Upper lobe of left lung (tissue), 6 donors: ENCODE data around the gene ENOX1. TPM values are rescaled to one million over a fixed set of nuclear protein-coding genes. Genes with fewer than 3 reads are reported as not detected.
A peak's percentile ranks its signal among the peaks of the same experiment; 100 is the strongest.

Source experiments
- ATAC-seq, 2 donors: fragments of 200-7000 bp; cut with Tn5 transposase; one replicate each; pipeline ENCODE4 v1.9.1; 2022; ENCODE audit warnings: mild to moderate bottlenecking in 2 of 2, moderate library complexity in 2 of 2; ENCODE audit not compliant: low FRiP score in 2 of 2
- DNase-seq, 2 donors: peaks; one replicate each; pipeline ENCODE4 v3.0.0-alpha.2; 2019 to 2020
- H3K27ac ChIP-seq, 4 donors: fragments of 200-600 bp; sonication (generic); one replicate each; pipeline ENCODE4 v1.5.1; 2016 to 2019
- H3K27me3 ChIP-seq, 4 donors: fragments of 200-600 bp; sonication (generic); one replicate each; pipeline ENCODE4 v1.5.1; 2017 to 2019
- H3K36me3 ChIP-seq, 4 donors: fragments of 200-600 bp; sonication (generic); one replicate each; pipeline ENCODE4 v1.5.1; 2016 to 2019
- H3K4me1 ChIP-seq, 4 donors: fragments of 200-600 bp; sonication (generic); one replicate each; pipeline ENCODE4 v1.5.1; 2018 to 2019
- H3K4me3 ChIP-seq, 4 donors: fragments of 200-600 bp; sonication (generic); one replicate each; pipeline ENCODE4 v1.5.1; 2017 to 2019; ENCODE audit warnings: mild to moderate bottlenecking in 2 of 4, moderate library complexity in 1 of 4
- H3K9me3 ChIP-seq, 4 donors: fragments of 200-600 bp; sonication (generic); one replicate each; pipeline ENCODE4 v1.5.1; 2018 to 2019
- EP300 ChIP-seq, 4 donors: sonication (generic); formaldehyde crosslinking; IDR thresholded peaks; one replicate each; pipeline ENCODE4 v1.5.1; 2017; ENCODE audit warnings: antibody characterized with exemption in 4 of 4, control low read depth in 2 of 4
- POLR2A ChIP-seq, 4 donors: fragments of 450-650 bp; IDR thresholded peaks; one replicate each; pipeline ENCODE4 v1.5.1; 2016 to 2017; ENCODE audit warnings: antibody characterized with exemption in 4 of 4, mild to moderate bottlenecking in 2 of 4
- POLR2AphosphoS5 ChIP-seq, 2 donors: sonication (generic); formaldehyde crosslinking; IDR thresholded peaks; one replicate each; pipeline ENCODE4 v1.5.1; 2017; ENCODE audit warnings: antibody characterized with exemption in 2 of 2
- WGBS, 2 donors: methylation state at CpG; one replicate each; pipeline ENCODE4 v1.1.5; 2017 to 2018; 5-methylcytosine and 5-hydroxymethylcytosine counted together
- total RNA-seq, 6 donors: library from RNA; depleted of rRNA in 4 of 6; stranded (reverse); fragments of >200 nt in 4 of 6; gene quantifications; one replicate each; pipeline versions ENCODE4 v1.1.0 to v1.2.1, GENCODE V29; 2016 to 2021
- TF ChIP-seq, protein P1 (sequence below), 6 experiments: fragments of 450-650 bp in 4 of 6; fragments of 200-600 bp in 2 of 6; sonication (generic) in 2 of 6; IDR thresholded peaks; one replicate each; pipeline ENCODE4 v1.5.1; 2016 to 2019; ENCODE audit warnings: antibody characterized with exemption in 6 of 6
- donor health status: DM: no; HTN: no; CAD: no; lungs with moderate emphysema.
- donor health status: DM: no; HTN: yes; CAD: no; lungs with severe emphysema.

ENOX1 gene
- total RNA-seq, 6 donors from 2014 or later = 0.20 to 1.0 (median 0.46) TPM; not detected in 2

DNA sequence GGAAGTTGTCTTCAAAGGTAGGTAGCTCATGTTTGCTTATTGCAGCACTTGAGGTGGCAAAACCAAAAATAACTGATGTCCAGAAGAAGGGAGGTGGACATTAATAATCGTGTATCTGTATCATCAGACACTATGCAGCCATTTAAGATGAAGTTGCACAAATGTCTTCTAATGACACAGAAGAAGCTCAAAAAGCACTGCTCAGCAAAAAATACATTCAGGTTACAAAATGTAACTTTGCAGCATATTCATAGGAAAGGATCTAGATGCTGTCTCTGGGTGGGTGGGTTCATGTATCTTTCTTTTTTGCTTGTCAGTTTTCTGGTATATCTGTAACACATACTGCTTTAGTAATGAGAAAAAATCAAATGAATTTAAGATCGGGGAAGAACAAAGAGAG lies 515.6 kb downstream of the ENOX1 start:
- WGBS, 2 donors = 92 to 94% methylated on average over 2 of the region's 2 CpGs
- no peaks in the 10 kb centered on the region for H3K27me3 ChIP-seq

DNA sequence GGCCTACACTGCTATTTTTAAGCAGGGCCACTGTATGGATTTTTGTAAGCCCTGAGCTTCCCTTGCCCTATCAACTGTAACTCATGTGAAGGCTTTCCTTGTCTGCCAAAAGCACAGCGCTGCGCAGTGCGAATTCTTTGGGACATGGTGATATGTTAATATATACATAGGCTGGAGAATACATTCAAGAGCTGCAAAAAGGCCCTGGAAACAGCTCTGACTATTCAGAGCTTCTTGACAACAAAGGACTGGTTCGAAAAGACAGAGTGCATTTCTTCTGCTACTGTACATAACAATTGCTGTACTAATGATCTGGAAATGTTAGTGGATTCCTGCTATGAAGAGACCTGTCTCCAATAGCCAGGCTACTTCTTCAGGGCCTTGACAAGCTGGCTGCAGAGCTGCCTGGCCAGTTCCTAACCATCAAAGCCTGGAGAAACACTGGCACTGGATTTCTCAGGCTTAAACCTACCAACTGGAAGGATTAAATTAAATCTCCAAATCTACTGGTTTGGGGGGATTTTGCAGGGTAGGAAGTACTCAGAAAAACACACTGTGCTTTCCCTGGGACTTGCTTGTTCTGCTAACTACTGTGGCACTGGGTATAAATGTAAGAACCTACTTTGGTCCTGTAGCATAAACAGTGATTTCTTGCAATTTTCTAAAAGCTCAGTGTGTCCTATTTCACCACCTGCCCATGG lies 516.5 kb downstream of the ENOX1 start:
- no peaks in the 10 kb centered on the region for H3K27me3 ChIP-seq
- H3K4me1 ChIP-seq = peaks cover 0 to 9% (median 3%) of the 10 kb centered on the region in 4 donors
- no peak overlapping the region for H3K27ac ChIP-seq
- H3K9me3 ChIP-seq = no peaks in the 10 kb centered on the region
- ATAC-seq (peak in 1 of 2 donors; percentile 7), DNase-seq (no peak)
- no peak for TF ChIP-seq EP300 (IDR thresholded peaks at IDR 0.05)
- no peak for TF ChIP-seq POLR2AphosphoS5 (IDR thresholded peaks at IDR 0.05)
- no peak for TF ChIP-seq POLR2A (IDR thresholded peaks at IDR 0.05)
- TF ChIP-seq, protein P1, sequence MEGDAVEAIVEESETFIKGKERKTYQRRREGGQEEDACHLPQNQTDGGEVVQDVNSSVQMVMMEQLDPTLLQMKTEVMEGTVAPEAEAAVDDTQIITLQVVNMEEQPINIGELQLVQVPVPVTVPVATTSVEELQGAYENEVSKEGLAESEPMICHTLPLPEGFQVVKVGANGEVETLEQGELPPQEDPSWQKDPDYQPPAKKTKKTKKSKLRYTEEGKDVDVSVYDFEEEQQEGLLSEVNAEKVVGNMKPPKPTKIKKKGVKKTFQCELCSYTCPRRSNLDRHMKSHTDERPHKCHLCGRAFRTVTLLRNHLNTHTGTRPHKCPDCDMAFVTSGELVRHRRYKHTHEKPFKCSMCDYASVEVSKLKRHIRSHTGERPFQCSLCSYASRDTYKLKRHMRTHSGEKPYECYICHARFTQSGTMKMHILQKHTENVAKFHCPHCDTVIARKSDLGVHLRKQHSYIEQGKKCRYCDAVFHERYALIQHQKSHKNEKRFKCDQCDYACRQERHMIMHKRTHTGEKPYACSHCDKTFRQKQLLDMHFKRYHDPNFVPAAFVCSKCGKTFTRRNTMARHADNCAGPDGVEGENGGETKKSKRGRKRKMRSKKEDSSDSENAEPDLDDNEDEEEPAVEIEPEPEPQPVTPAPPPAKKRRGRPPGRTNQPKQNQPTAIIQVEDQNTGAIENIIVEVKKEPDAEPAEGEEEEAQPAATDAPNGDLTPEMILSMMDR (IDR thresholded peaks at IDR 0.05) = no peak
- no peaks in the 10 kb centered on the region for H3K36me3 ChIP-seq
- 88 to 89% methylated on average over 4 of the region's 4 CpGs for WGBS, 2 donors
- no peak overlapping the region for H3K4me3 ChIP-seq

More for the DNA sequence above, 515.6 kb downstream of the ENOX1 start:
- H3K4me1 ChIP-seq = peaks cover 0 to 9% (median 3%) of the 10 kb centered on the region in 4 donors
- DNase-seq (no peak), ATAC-seq (no peak)
- TF ChIP-seq POLR2AphosphoS5 (IDR thresholded peaks at IDR 0.05) (no peak), POLR2A (IDR thresholded peaks at IDR 0.05) (no peak)
- no peak overlapping the region for H3K27ac ChIP-seq
- no peaks in the 10 kb centered on the region for H3K36me3 ChIP-seq
- H3K4me3 ChIP-seq = no peak overlapping the region
- no peaks in the 10 kb centered on the region for H3K9me3 ChIP-seq

DNA sequence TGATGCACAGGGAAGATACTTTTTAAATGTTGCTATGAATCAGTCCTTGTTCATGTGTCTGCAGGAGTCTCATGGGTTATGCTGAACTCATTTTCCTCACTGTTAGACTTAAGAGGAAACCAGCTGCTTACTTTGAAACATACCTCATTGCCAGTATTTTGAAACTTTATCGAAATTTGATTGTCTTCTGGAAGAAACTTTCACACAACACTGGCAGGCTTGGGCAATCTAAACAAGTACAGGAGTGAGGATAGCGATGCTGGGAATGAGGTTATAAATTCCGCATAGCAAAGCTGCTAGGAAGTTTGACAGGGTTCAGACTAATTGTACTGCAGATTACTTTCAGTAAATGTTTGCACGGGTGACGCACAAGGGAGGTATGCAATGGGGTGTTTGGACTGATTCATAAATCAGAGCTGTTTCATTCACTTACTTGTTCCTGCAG lies 517.7 kb downstream of the ENOX1 start:
- Histone ChIP-seq H3K4me3 (no peak overlapping the region), H3K4me1 (peaks cover 0 to 9% (median 3%) of the 10 kb centered on the region in 4 donors), H3K27me3 (no peaks in the 10 kb centered on the region), H3K36me3 (no peaks in the 10 kb centered on the region), H3K27ac (no peak overlapping the region), H3K9me3 (no peaks in the 10 kb centered on the region)
- TF ChIP-seq POLR2A (IDR thresholded peaks at IDR 0.05) = no peak
- peak in 2 of 4 donors; percentile 29 to 53 for TF ChIP-seq EP300 (IDR thresholded peaks at IDR 0.05)
- TF ChIP-seq, protein P1 (IDR thresholded peaks at IDR 0.05) = no peak
- peak in 1 of 2 donors; percentile 77 for TF ChIP-seq POLR2AphosphoS5 (IDR thresholded peaks at IDR 0.05)
- 42 to 45% methylated on average over 5 of the region's 5 CpGs for WGBS, 2 donors
- peak in 1 of 2 donors; percentile 62 for DNase-seq
- peak; percentile 83 to 90 for ATAC-seq

DNA sequence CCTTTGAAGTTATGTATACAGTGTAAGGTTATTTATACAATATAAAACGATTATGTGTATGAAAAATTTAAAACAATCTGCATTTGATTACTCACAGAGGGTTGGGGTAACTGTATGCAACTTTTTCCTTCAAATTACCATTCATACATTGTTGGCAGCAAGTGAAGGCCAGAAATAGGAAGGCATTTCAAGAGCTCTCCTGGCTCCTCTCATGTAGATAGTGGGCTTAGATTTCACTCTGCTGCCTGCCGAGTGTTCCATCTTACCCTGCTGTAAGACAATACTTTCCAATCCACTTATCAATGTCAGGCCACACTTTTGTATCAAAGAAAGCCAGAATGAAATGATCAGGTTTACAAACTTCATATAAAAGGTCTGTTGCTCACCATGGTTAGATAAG lies 518.1 kb downstream of the ENOX1 start:
- H3K27me3 ChIP-seq = no peaks in the 10 kb centered on the region
- no peaks in the 10 kb centered on the region for H3K36me3 ChIP-seq
- peaks cover 0 to 9% (median 3%) of the 10 kb centered on the region in 4 donors for H3K4me1 ChIP-seq
- no peak for TF ChIP-seq EP300 (IDR thresholded peaks at IDR 0.05)
- TF ChIP-seq, protein P1 (IDR thresholded peaks at IDR 0.05) = no peak
- no peak for TF ChIP-seq POLR2A (IDR thresholded peaks at IDR 0.05)
- no peak for TF ChIP-seq POLR2AphosphoS5 (IDR thresholded peaks at IDR 0.05)
- H3K4me3 ChIP-seq = no peak overlapping the region
- DNase-seq (no peak), ATAC-seq (no peak)
- H3K27ac ChIP-seq = no peak overlapping the region
- 36 to 46% methylated on average over 2 of the region's 2 CpGs for WGBS, 2 donors
- no peaks in the 10 kb centered on the region for H3K9me3 ChIP-seq

DNA sequence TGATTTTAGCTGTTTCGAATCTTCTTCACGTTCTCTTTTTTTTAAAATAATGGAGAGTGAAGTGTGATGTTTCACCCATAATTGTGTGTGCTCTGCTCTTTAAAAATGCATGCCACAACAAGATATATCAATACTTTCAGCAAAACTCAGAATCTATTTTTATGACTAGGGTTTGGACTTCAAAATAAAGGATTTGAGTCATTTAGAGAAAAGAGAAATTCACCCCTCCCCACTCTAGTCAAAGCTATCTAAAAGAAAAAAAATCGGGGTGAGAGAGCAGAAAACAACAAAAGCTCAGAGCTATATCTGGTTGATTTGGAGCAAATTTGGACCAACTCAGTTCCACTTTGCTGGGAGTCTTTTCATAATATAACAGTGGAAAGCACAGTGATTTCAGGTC lies 518.9 kb downstream of the ENOX1 start:
- TF ChIP-seq, protein P1 (IDR thresholded peaks at IDR 0.05) = no peak
- TF ChIP-seq POLR2AphosphoS5 (IDR thresholded peaks at IDR 0.05) (no peak), POLR2A (IDR thresholded peaks at IDR 0.05) (no peak)
- ATAC-seq = no peak
- H3K36me3 ChIP-seq = no peaks in the 10 kb centered on the region
- H3K27ac ChIP-seq = no peak overlapping the region
- no peaks in the 10 kb centered on the region for H3K9me3 ChIP-seq
- peaks cover 0 to 9% (median 3%) of the 10 kb centered on the region in 4 donors for H3K4me1 ChIP-seq
- no peaks in the 10 kb centered on the region for H3K27me3 ChIP-seq
- WGBS, 2 donors = 77 to 85% methylated on average over 3 of the region's 3 CpGs
- DNase-seq = no peak
- H3K4me3 ChIP-seq = no peak overlapping the region
